Amygdala (tissue), 56 donors: Measurements from ENCODE around the gene SPDEF.

Experiments used
- DNase-seq, 56 donors: peaks; one replicate each; lab custom pipeline; 2025; lab: John Stamatoyannopoulos, UW

SPDEF gene

GRCh38 chr6:34556031-34556471 is at the start of gene SPDEF:
Gene SPDEF (minus strand): TSS chr6:34556329. CDS start chr6:34544455, 11,874 bp downstream.
- no peak for DNase-seq

- no peak for DNase-seq
Measured at GRCh38 chr6:34603707-34604106, 47.6 kb upstream of the SPDEF start.

GRCh38 chr6:34602318-34603111 is 46.4 kb upstream of the SPDEF start:
- DNase-seq = no peak

- DNase-seq = peak in 30 of 56 donors; percentile 10 to 70 (median 36)
Measured at GRCh38 chr6:34601706-34602105, 45.6 kb upstream of the SPDEF start.

GRCh38 chr6:34600796-34601195 is 44.7 kb upstream of the SPDEF start:
- DNase-seq = no peak

GRCh38 chr6:34600101-34600500 is 44.0 kb upstream of the SPDEF start:
- no peak for DNase-seq

- peak in 2 of 56 donors; percentile 10 to 20 for DNase-seq
Measured at GRCh38 chr6:34598712-34599111, 42.6 kb upstream of the SPDEF start.

GRCh38 chr6:34597605-34598353 is 41.6 kb upstream of the SPDEF start:
- no peak for DNase-seq

- no peak for DNase-seq
Measured at GRCh38 chr6:34596798-34597197, 40.7 kb upstream of the SPDEF start.

- DNase-seq = no peak
Measured at GRCh38 chr6:34595332-34596184, 39.4 kb upstream of the SPDEF start.

GRCh38 chr6:34593701-34594100 is 37.6 kb upstream of the SPDEF start:
- DNase-seq = no peak

- DNase-seq = no peak
Measured at GRCh38 chr6:34592208-34592952, 36.3 kb upstream of the SPDEF start.

GRCh38 chr6:34589691-34590090 is 33.6 kb upstream of the SPDEF start:
- DNase-seq = no peak

- DNase-seq = no peak
Measured at GRCh38 chr6:34589140-34589539, 33.0 kb upstream of the SPDEF start.

GRCh38 chr6:34587851-34588250 is 31.7 kb upstream of the SPDEF start:
- DNase-seq = no peak

- no peak for DNase-seq
Measured at GRCh38 chr6:34587325-34587724, 31.2 kb upstream of the SPDEF start.

GRCh38 chr6:34586327-34587040 is 30.4 kb upstream of the SPDEF start:
- DNase-seq = no peak

GRCh38 chr6:34585512-34586061 is 29.5 kb upstream of the SPDEF start:
- peak in 1 of 56 donors; percentile 21 for DNase-seq

- DNase-seq = no peak
Measured at GRCh38 chr6:34585108-34585507, 29.0 kb upstream of the SPDEF start.
